H9 (cell line): ENCODE results near the gene ATM. TPM values are rescaled to one million over a fixed set of nuclear protein-coding genes. Genes with fewer than 3 reads are reported as not detected.

Experiments
- DNase-seq: peaks from one replicate; pipeline ENCODE4 v3.0.0-alpha.2; 2017
- H2AFZ ChIP-seq: one replicate; pipeline ENCODE4 v1.6.1; 2013; ENCODE audit warnings: mild to moderate bottlenecking, low read length, control low read depth, moderate library complexity
- H2AK5ac ChIP-seq: 2 replicates; pipeline ENCODE4 v1.6.1; 2013; ENCODE audit warnings: low read length, control low read depth, mixed read lengths; ENCODE audit not compliant: insufficient read length
- H2BK120ac ChIP-seq: one replicate; pipeline ENCODE4 v1.6.1; 2013; ENCODE audit warnings: low read depth, mild to moderate bottlenecking, low read length, control low read depth, inconsistent platforms; ENCODE audit not compliant: poor library complexity, severe bottlenecking
- H2BK12ac ChIP-seq: 2 replicates; pipeline ENCODE4 v1.6.1; 2013; ENCODE audit warnings: low read length, control low read depth, mixed read lengths, low read depth; ENCODE audit not compliant: insufficient read length
- H2BK15ac ChIP-seq: 2 replicates; pipeline ENCODE4 v1.6.1; 2013; ENCODE audit warnings: low read depth, low read length, control low read depth
- H2BK20ac ChIP-seq: one replicate; pipeline ENCODE4 v1.6.1; 2013; ENCODE audit warnings: low read depth, mild to moderate bottlenecking, low read length, control low read depth, inconsistent platforms; ENCODE audit not compliant: poor library complexity, severe bottlenecking
- H2BK5ac ChIP-seq: 2 replicates; pipeline ENCODE4 v1.6.1; 2013; ENCODE audit warnings: low read length, control low read depth, mixed read lengths; ENCODE audit not compliant: insufficient read length
- H3K14ac ChIP-seq: 2 replicates; pipeline ENCODE4 v1.6.1; 2013; ENCODE audit warnings: low read length, control low read depth; ENCODE audit not compliant: insufficient read depth
- H3K18ac ChIP-seq: 2 replicates; pipeline ENCODE4 v1.6.1; 2013; ENCODE audit warnings: low read depth, mild to moderate bottlenecking, mixed read lengths, low read length, control low read depth; ENCODE audit not compliant: insufficient read length
- H3K23ac ChIP-seq: 2 replicates; pipeline ENCODE4 v1.6.1; 2013; ENCODE audit warnings: low read length, control low read depth, mixed read lengths, low read depth; ENCODE audit not compliant: insufficient read length
- H3K23me2 ChIP-seq: 2 replicates; pipeline ENCODE4 v1.6.1; 2013; ENCODE audit warnings: low read depth, mild to moderate bottlenecking, mixed read lengths, low read length, control low read depth; ENCODE audit not compliant: insufficient read length, poor library complexity, severe bottlenecking
- H3K27ac ChIP-seq: 2 replicates; pipeline ENCODE4 v1.5.1; 2013; ENCODE audit warnings: low read length, control low read depth, mixed read lengths, low read depth; ENCODE audit not compliant: insufficient read length
- H3K27me3 ChIP-seq: 2 replicates; pipeline ENCODE4 v1.6.1; 2013; ENCODE audit warnings: low read length, control low read depth, inconsistent platforms; ENCODE audit not compliant: insufficient read depth
- H3K4ac ChIP-seq: 2 replicates; pipeline ENCODE4 v1.6.1; 2013; ENCODE audit warnings: low read depth, mild to moderate bottlenecking, control low read depth, inconsistent platforms, low read length, moderate library complexity
- H3K4me1 ChIP-seq: 2 replicates; pipeline ENCODE4 v1.6.1; 2013; ENCODE audit warnings: low read length, control low read depth, inconsistent platforms; ENCODE audit not compliant: insufficient read depth
- H3K4me2 ChIP-seq: 2 replicates; pipeline ENCODE4 v1.6.1; 2013; ENCODE audit warnings: low read length, control low read depth, mixed read lengths; ENCODE audit not compliant: insufficient read length, insufficient read depth
- H3K56ac ChIP-seq: 2 replicates; pipeline ENCODE4 v1.6.1; 2013; ENCODE audit warnings: low read depth, mild to moderate bottlenecking, mixed read lengths, low read length, control low read depth; ENCODE audit not compliant: insufficient read length
- H3K79me1 ChIP-seq: 2 replicates; pipeline ENCODE4 v1.6.1; 2013; ENCODE audit warnings: low read depth, mild to moderate bottlenecking, moderate library complexity, low read length, control low read depth, inconsistent platforms; ENCODE audit not compliant: insufficient read depth, poor library complexity, severe bottlenecking
- H3K79me2 ChIP-seq: 2 replicates; pipeline ENCODE4 v1.6.1; 2013; ENCODE audit warnings: low read length, control low read depth, inconsistent platforms; ENCODE audit not compliant: insufficient read depth
- H3K9ac ChIP-seq: 2 replicates; pipeline ENCODE4 v1.6.1; 2013; ENCODE audit warnings: low read length, control low read depth, mixed read lengths; ENCODE audit not compliant: insufficient read length; ENCODE audit errors: extremely low read depth
- H3K9me3 ChIP-seq: one replicate; pipeline ENCODE4 v1.6.1; 2013; ENCODE audit warnings: low read depth, low read length, inconsistent platforms; ENCODE audit not compliant: control insufficient read depth
- H3T11ph ChIP-seq: one replicate; pipeline ENCODE4 v1.6.1; 2013; ENCODE audit warnings: mild to moderate bottlenecking, low read length, control low read depth, inconsistent platforms
- H4K20me1 ChIP-seq: one replicate; pipeline ENCODE4 v1.6.1; 2013; ENCODE audit not compliant: control insufficient read depth, insufficient read length, insufficient read depth
- H4K5ac ChIP-seq: 2 replicates; pipeline ENCODE4 v1.6.1; 2013; ENCODE audit warnings: low read depth, mild to moderate bottlenecking, mixed read lengths, low read length, control low read depth; ENCODE audit not compliant: insufficient read length
- H4K8ac ChIP-seq: replicated peaks from 2 replicates; pipeline ENCODE4 v1.6.1; 2013; ENCODE audit warnings: low read length, control low read depth, mixed read lengths, low read depth; ENCODE audit not compliant: insufficient read length
- H4K91ac ChIP-seq: 2 replicates; pipeline ENCODE4 v1.6.1; 2013; ENCODE audit warnings: low read depth, mild to moderate bottlenecking, moderate library complexity, mixed read lengths, low read length, control low read depth; ENCODE audit not compliant: insufficient read length
- H3K27ac Mint-ChIP-seq, 3 experiments: 2 replicates in 2 of 3; 3 replicates in 1 of 3; pipeline ENCODE4 v1.8.0; 2020 to 2021; ENCODE audit warnings: mixed read lengths in 3 of 3, mild to moderate bottlenecking in 1 of 3, moderate library complexity in 1 of 3
- H3K27me3 Mint-ChIP-seq: 2 replicates; pipeline ENCODE4 v1.8.0; 2021; ENCODE audit warnings: low read depth, mild to moderate bottlenecking, moderate library complexity, mixed read lengths
- H3K36me3 Mint-ChIP-seq, 3 experiments: 2 replicates in 2 of 3; 3 replicates in 1 of 3; pipeline ENCODE4 v1.8.0; 2020 to 2021; ENCODE audit warnings: low read depth in 3 of 3, mixed read lengths in 3 of 3; ENCODE audit not compliant: insufficient read depth in 1 of 3
- H3K4me1 Mint-ChIP-seq, 2 experiments: 2 replicates each; pipeline ENCODE4 v1.8.0; 2020; ENCODE audit warnings: mixed read lengths in 2 of 2
- H3K4me3 Mint-ChIP-seq, 2 experiments: 2 replicates in 1 of 2; 3 replicates in 1 of 2; pipeline ENCODE4 v1.8.0; 2020 to 2021; ENCODE audit warnings: mild to moderate bottlenecking in 2 of 2, mixed read lengths in 2 of 2, moderate library complexity in 1 of 2
- H3K9me3 Mint-ChIP-seq, 2 experiments: 2 replicates in 1 of 2; 3 replicates in 1 of 2; pipeline ENCODE4 v1.8.0; 2020; ENCODE audit warnings: mild to moderate bottlenecking in 2 of 2, mixed read lengths in 2 of 2, moderate library complexity in 1 of 2
- WGBS: extraction: QIAGEN DNeasy Blood & Tissue Kit; methylation state at CpG from one replicate; pipeline ENCODE4 v1.1.7; 2013; ENCODE audit warnings: missing lambda C conversion rate, low lambda C conversion rate, mixed read lengths; ENCODE audit not compliant: insufficient read length; ENCODE audit errors: extremely low coverage; 5-methylcytosine and 5-hydroxymethylcytosine counted together
- total RNA-seq: library from RNA; stranded (reverse); gene quantifications from 2 replicates; pipeline ENCODE4 v1.2.1, GENCODE V29; 2021
- TF ChIP-seq, protein P1 (sequence below): fragments of 200-600 bp; sonication (generic); conservative IDR thresholded peaks from 3 replicates; pipeline ENCODE4 v1.8.0; 2021; ENCODE audit warnings: antibody characterized with exemption, mild to moderate bottlenecking

Gene ATM
- total RNA-seq, 1 experiment from 2014 or later, result 58.9 TPM

DNA sequence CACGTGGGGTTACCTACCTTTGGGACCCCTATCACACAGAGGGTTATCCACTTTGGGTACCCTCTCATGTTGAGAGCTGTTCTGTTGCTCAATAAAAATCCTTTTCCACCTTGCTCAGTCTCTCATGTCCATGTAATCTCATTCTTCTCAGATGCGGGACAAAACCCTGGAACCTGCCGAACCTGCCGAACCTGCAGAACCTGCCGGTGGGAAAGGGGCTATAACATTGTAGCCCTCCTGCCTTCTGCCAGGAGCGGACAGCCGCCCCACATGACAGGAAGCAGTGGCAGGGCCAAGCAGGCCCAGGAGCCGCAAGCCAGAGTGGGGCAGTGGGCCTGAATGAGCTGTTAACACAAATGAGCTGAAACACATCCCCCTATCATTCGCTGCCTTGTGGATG is 18.5 kb upstream of the ATM start:
- H3K4ac ChIP-seq, result no peak overlapping the region
- WGBS, result no CpG with 5 or more reads among the region's 9 CpGs
- no peak overlapping the region for H4K5ac ChIP-seq
- H3K18ac ChIP-seq, result no peak overlapping the region
- H3K56ac ChIP-seq, result no peak overlapping the region
- H4K91ac ChIP-seq, result no peak overlapping the region
- peaks cover 3 to 18% of the 10 kb centered on the region in 2 experiments for H3K9me3 Mint-ChIP-seq
- H3K9ac ChIP-seq, result no peak overlapping the region
- no peaks in the 10 kb centered on the region for H3K23me2 ChIP-seq
- no peak overlapping the region for H2BK20ac ChIP-seq
- TF ChIP-seq, protein P1, sequence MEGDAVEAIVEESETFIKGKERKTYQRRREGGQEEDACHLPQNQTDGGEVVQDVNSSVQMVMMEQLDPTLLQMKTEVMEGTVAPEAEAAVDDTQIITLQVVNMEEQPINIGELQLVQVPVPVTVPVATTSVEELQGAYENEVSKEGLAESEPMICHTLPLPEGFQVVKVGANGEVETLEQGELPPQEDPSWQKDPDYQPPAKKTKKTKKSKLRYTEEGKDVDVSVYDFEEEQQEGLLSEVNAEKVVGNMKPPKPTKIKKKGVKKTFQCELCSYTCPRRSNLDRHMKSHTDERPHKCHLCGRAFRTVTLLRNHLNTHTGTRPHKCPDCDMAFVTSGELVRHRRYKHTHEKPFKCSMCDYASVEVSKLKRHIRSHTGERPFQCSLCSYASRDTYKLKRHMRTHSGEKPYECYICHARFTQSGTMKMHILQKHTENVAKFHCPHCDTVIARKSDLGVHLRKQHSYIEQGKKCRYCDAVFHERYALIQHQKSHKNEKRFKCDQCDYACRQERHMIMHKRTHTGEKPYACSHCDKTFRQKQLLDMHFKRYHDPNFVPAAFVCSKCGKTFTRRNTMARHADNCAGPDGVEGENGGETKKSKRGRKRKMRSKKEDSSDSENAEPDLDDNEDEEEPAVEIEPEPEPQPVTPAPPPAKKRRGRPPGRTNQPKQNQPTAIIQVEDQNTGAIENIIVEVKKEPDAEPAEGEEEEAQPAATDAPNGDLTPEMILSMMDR, result no peak
- peaks cover 6% of the 10 kb centered on the region; the same call in 1 of the 2 replicates for H3K4me1 ChIP-seq
- no peak overlapping the region for H2BK12ac ChIP-seq
- no peak overlapping the region for H4K8ac ChIP-seq
- no peak overlapping the region; the same call in 1 of the 2 replicates for H3K14ac ChIP-seq
- no peaks in the 10 kb centered on the region for H3K9me3 ChIP-seq
- H3T11ph ChIP-seq, result no peak overlapping the region
- no peaks in the 10 kb centered on the region for H3K27me3 ChIP-seq
- H2AFZ ChIP-seq, result no peak overlapping the region
- peaks cover 22% of the 10 kb centered on the region in 2 experiments for H3K4me1 Mint-ChIP-seq
- no peak for DNase-seq
- peaks cover 46 to 59% (median 58%) of the 10 kb centered on the region in 3 experiments for H3K36me3 Mint-ChIP-seq
- no peak overlapping the region for H2BK15ac ChIP-seq
- H3K23ac ChIP-seq, result no peak overlapping the region
- no peaks in the 10 kb centered on the region; the same call in 1 of the 2 replicates for H3K79me2 ChIP-seq
- no peak overlapping the region for H3K4me3 Mint-ChIP-seq
- H3K27ac Mint-ChIP-seq, result no peak overlapping the region
- no peak overlapping the region for H2BK120ac ChIP-seq
- H2AK5ac ChIP-seq, result no peak overlapping the region
- H3K79me1 ChIP-seq, result no peaks in the 10 kb centered on the region
- H3K27me3 Mint-ChIP-seq, result no peaks in the 10 kb centered on the region
- no peaks in the 10 kb centered on the region for H4K20me1 ChIP-seq
- no peak overlapping the region for H3K27ac ChIP-seq
- H2BK5ac ChIP-seq, result no peak overlapping the region
- no peak overlapping the region for H3K4me2 ChIP-seq
